SK-N-SH (cell line): ENCODE data around the gene GPR173. TPM values are rescaled to one million over a fixed set of nuclear protein-coding genes. Genes with fewer than 3 reads are reported as not detected.

ENCODE experiments used
- CTCF ChIA-PET: fragments of 300-600, 350-600 bp; formaldehyde crosslinking; extraction: SDS; loops from one replicate; lab custom pipeline; 2021; lab: Yijun Ruan, JAX
- POLR2A ChIA-PET: fragments of 350-600 bp; sonication (Branson Sonifier 250); formaldehyde crosslinking; extraction: SDS; loops from one replicate; lab custom pipeline; 2020; ENCODE audit warnings: antibody characterized with exemption, inconsistent platforms; lab: Yijun Ruan, JAX
- DNase-seq: peaks from one replicate; pipeline ENCODE4 v3.0.0; 2012
- H2AFZ ChIP-seq: fragments of 200-600 bp; sonication (generic); 2 replicates; pipeline ENCODE4 v1.8.1; 2016; ENCODE audit warnings: antibody characterized with exemption, mild to moderate bottlenecking, low read depth
- H3F3A ChIP-seq: fragments of 200-600 bp; sonication (generic); replicated peaks from 2 replicates; pipeline ENCODE3; 2016; ENCODE audit warnings: antibody characterized with exemption, mild to moderate bottlenecking; ENCODE audit not compliant: insufficient read depth
- H3K27ac ChIP-seq, 2 experiments: fragments of 200-500 bp in 1 of 2; fragments of 200-600 bp in 1 of 2; sonication (Bioruptor generic) in 1 of 2; sonication (generic), shearing (Covaris generic) in 1 of 2; 2 replicates each; pipeline versions ENCODE4 v1.5.1 to v1.6.1; 2014 to 2016; ENCODE audit warnings: low read depth in 2 of 2, inconsistent platforms in 1 of 2, low read length in 1 of 2, mild to moderate bottlenecking in 1 of 2, mixed read lengths in 1 of 2
- H3K27me3 ChIP-seq: fragments of 200-600 bp; sonication (generic), shearing (Covaris generic); 2 replicates; pipeline ENCODE4 v1.6.1; 2016; ENCODE audit warnings: mixed run types; ENCODE audit not compliant: insufficient read depth
- H3K36me3 ChIP-seq, 2 experiments: fragments of 200-500 bp in 1 of 2; fragments of 200-600 bp in 1 of 2; sonication (Bioruptor generic) in 1 of 2; sonication (generic) in 1 of 2; replicated peaks in 1 of 2; 2 replicates each; pipeline versions ENCODE3 to v1.5.1; 2014 to 2016; ENCODE audit warnings: low read length in 1 of 2, mild to moderate bottlenecking in 1 of 2; ENCODE audit not compliant: insufficient read depth in 2 of 2, control insufficient read depth in 1 of 2
- H3K4me1 ChIP-seq, 2 experiments: fragments of 200-500 bp in 1 of 2; fragments of 200-600 bp in 1 of 2; sonication (Bioruptor generic) in 1 of 2; sonication (generic), shearing (Covaris generic) in 1 of 2; 2 replicates each; pipeline versions ENCODE4 v1.5.1 to v1.6.1; 2014 to 2016; ENCODE audit warnings: low read depth in 1 of 2, low read length in 1 of 2, mixed run types in 1 of 2; ENCODE audit not compliant: insufficient read depth in 2 of 2, control insufficient read depth in 1 of 2
- H3K4me2 ChIP-seq: fragments of 200-600 bp; sonication (generic), shearing (Covaris generic); 2 replicates; pipeline ENCODE4 v1.6.1; 2017; ENCODE audit warnings: mixed run types
- H3K4me3 ChIP-seq, 2 experiments: fragments of 200-500 bp in 1 of 2; fragments of 200-600 bp in 1 of 2; sonication (Bioruptor generic) in 1 of 2; sonication (generic), shearing (Covaris generic) in 1 of 2; 2 replicates each; pipeline versions ENCODE4 v1.5.1 to v1.8.1; 2014 to 2016; ENCODE audit warnings: low read depth in 2 of 2, inconsistent platforms in 1 of 2, low read length in 1 of 2, mild to moderate bottlenecking in 1 of 2, mixed read lengths in 1 of 2, moderate library complexity in 1 of 2
- H3K79me2 ChIP-seq: fragments of 200-600 bp; sonication (generic); 2 replicates; pipeline ENCODE4 v1.8.1; 2017; ENCODE audit warnings: mild to moderate bottlenecking; ENCODE audit not compliant: insufficient read depth
- H3K9ac ChIP-seq: fragments of 200-600 bp; sonication (generic); 2 replicates; pipeline ENCODE4 v1.6.1; 2017; ENCODE audit warnings: mixed run types
- H3K9me2 ChIP-seq: fragments of 200-600 bp; sonication (generic); 2 replicates; pipeline ENCODE4 v1.6.1; 2017; ENCODE audit warnings: mixed run types
- H3K9me3 ChIP-seq: fragments of 200-600 bp; sonication (generic); 2 replicates; pipeline ENCODE4 v1.6.1; 2017; ENCODE audit warnings: mixed run types, mild to moderate bottlenecking, moderate library complexity
- H4K20me1 ChIP-seq: fragments of 200-600 bp; sonication (generic); 2 replicates; pipeline ENCODE4 v1.6.1; 2017; ENCODE audit warnings: mild to moderate bottlenecking, mixed run types; ENCODE audit not compliant: insufficient read depth
- EP300 ChIP-seq, 2 experiments: IDR thresholded peaks; 2 replicates each; pipeline versions ENCODE4 v1.4.0 to v1.6.1; 2012; ENCODE audit warnings: borderline replicate concordance in 1 of 2, low read depth in 1 of 2, low read length in 1 of 2
- EZH2phosphoT487 ChIP-seq: fragments of 200-600 bp; sonication (generic); IDR thresholded peaks from 2 replicates; pipeline ENCODE4 v1.6.1; 2017; ENCODE audit warnings: low read depth, mixed run types, mild to moderate bottlenecking, antibody characterized with exemption, moderate library complexity, borderline replicate concordance
- FOSL2 ChIP-seq: IDR thresholded peaks from 2 replicates; pipeline ENCODE4 v1.4.0; 2012; ENCODE audit warnings: low read depth, mild to moderate bottlenecking, moderate library complexity, borderline replicate concordance
- FOXJ3 ChIP-seq: sonication (generic); formaldehyde crosslinking; IDR thresholded peaks from 2 replicates; pipeline ENCODE4 v1.5.1; 2020; ENCODE audit warnings: mild to moderate bottlenecking, missing genetic modification reagents
- FOXM1 ChIP-seq: IDR thresholded peaks from 2 replicates; pipeline ENCODE4 v1.4.0; 2012; ENCODE audit warnings: low read depth, mild to moderate bottlenecking
- GABPA ChIP-seq: IDR thresholded peaks from 2 replicates; pipeline ENCODE4 v1.4.0; 2012; ENCODE audit warnings: low read depth, mild to moderate bottlenecking
- GATA2 ChIP-seq: sonication (generic); formaldehyde crosslinking; IDR thresholded peaks from 2 replicates; pipeline ENCODE4 v1.5.0; 2020; ENCODE audit warnings: mild to moderate bottlenecking, missing genetic modification reagents
- MXI1 ChIP-seq: IDR thresholded peaks from 2 replicates; pipeline ENCODE4 v1.6.1; 2012; ENCODE audit warnings: mild to moderate bottlenecking, low read depth, low read length, improper control_type of control experiment
- NFIC ChIP-seq: IDR thresholded peaks from 2 replicates; pipeline ENCODE4 v1.4.0; 2012; ENCODE audit warnings: borderline replicate concordance
- RAD21 ChIP-seq: IDR thresholded peaks from 2 replicates; pipeline ENCODE4 v1.6.1; 2012; ENCODE audit warnings: mild to moderate bottlenecking, low read length
- RCOR1 ChIP-seq: fragments of 150-350 bp; IDR thresholded peaks from 2 replicates; pipeline ENCODE4 v1.6.1; 2017; ENCODE audit warnings: antibody characterized with exemption, low read length
- RXRA ChIP-seq: IDR thresholded peaks from 2 replicates; pipeline ENCODE4 v1.4.0; 2012; ENCODE audit warnings: low read depth, mild to moderate bottlenecking, borderline replicate concordance
- SIN3A ChIP-seq: IDR thresholded peaks from 2 replicates; pipeline ENCODE4 v1.6.1; 2012; ENCODE audit warnings: low read depth, mild to moderate bottlenecking, low read length, moderate library complexity, borderline replicate concordance
- TCF12 ChIP-seq: IDR thresholded peaks from 2 replicates; pipeline ENCODE4 v1.4.0; 2012
- WGBS: methylation state at CpG from one replicate; pipeline ENCODE4 v1.1.6; 2017; ENCODE audit warnings: low lambda C conversion rate; 5-methylcytosine and 5-hydroxymethylcytosine counted together
- polyA plus RNA-seq, 3 experiments: library from polyadenylated mRNA; depleted of rRNA; stranded (reverse); fragments of >200 nt; gene quantifications; 2 replicates each; pipeline ENCODE4 v1.2.3, GENCODE V29; 2012
- TF ChIP-seq, protein P1 (sequence below): fragments of 150-350 bp; IDR thresholded peaks from 2 replicates; pipeline ENCODE4 v1.6.1; 2016; ENCODE audit warnings: mild to moderate bottlenecking, low read depth, low read length
- TF ChIP-seq, protein P2 (sequence below): IDR thresholded peaks from 2 replicates; pipeline ENCODE4 v1.4.0; 2012; ENCODE audit warnings: low read depth, borderline replicate concordance
- TF ChIP-seq, protein P3 (sequence below): IDR thresholded peaks from 2 replicates; pipeline ENCODE4; 2012

Gene GPR173
- polyA plus RNA-seq, 1 of the 3 experiments (the other 2 are of a cell fraction): 5.8 TPM

DNA sequence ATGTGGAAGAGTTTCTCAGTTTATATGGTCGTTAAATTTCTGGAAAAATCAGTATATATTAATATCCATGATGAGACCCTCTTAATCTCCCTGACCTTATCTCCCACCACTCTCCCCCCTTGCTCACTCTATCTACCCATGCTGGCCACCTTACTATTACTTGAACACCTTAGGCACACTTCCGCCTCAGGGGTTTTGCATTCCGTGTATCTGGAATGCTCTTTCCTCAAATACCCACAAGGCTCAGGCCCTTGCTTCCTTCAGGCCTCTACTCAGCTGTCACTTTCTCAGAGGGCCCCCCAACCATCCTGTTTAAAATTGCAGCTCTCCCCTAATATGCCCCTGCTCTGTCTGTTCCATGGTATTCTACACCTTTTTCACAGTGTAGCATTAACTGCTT, 47.2 kb downstream of the GPR173 start:
- Histone ChIP-seq H4K20me1 (no peaks in the 10 kb centered on the region), H3K27ac (no peak overlapping the region), H3K79me2 (no peaks in the 10 kb centered on the region), H3K36me3 (no peaks in the 10 kb centered on the region), H3F3A (no peaks in the 10 kb centered on the region), H3K4me3 (no peak overlapping the region), H3K9me2 (no peaks in the 10 kb centered on the region), H3K9ac (no peak overlapping the region), H3K4me1 (peaks cover 0 to 3% of the 10 kb centered on the region in 2 experiments; a peak in 1 of 4 replicates), H3K4me2 (no peak overlapping the region), H2AFZ (no peak overlapping the region), H3K9me3 (no peaks in the 10 kb centered on the region), H3K27me3 (no peaks in the 10 kb centered on the region; the same call in 1 of the 2 replicates)
- POLR2A ChIA-PET: no interaction called here
- CTCF ChIA-PET: interaction anchor here (0.5 to 1.3 kb wide), 4 partner anchors 24 to 77 kb away, joined by 3 to 4 read pairs (median 4); no protein-coding TSS in a partner anchor
- TF ChIP-seq FOXJ3 (CRISPR knock-in tag) (no peak), GATA2 (CRISPR knock-in tag) (no peak), RXRA (no peak), EP300 (IDR thresholded peaks at IDR 0.05; ENCODE audit: borderline replicate concordance in 1 of 2, low read depth in 1 of 2, low read length in 1 of 2) (no peak), NFIC (no peak), FOXM1 (no peak), TCF12 (no peak), EZH2phosphoT487 (no peak), SIN3A (no peak), RCOR1 (no peak), MXI1 (no peak), FOSL2 (no peak), RAD21 (no peak), GABPA (no peak)
- TF ChIP-seq, protein P1, sequence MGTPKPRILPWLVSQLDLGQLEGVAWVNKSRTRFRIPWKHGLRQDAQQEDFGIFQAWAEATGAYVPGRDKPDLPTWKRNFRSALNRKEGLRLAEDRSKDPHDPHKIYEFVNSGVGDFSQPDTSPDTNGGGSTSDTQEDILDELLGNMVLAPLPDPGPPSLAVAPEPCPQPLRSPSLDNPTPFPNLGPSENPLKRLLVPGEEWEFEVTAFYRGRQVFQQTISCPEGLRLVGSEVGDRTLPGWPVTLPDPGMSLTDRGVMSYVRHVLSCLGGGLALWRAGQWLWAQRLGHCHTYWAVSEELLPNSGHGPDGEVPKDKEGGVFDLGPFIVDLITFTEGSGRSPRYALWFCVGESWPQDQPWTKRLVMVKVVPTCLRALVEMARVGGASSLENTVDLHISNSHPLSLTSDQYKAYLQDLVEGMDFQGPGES: no peak
- TF ChIP-seq, protein P2, sequence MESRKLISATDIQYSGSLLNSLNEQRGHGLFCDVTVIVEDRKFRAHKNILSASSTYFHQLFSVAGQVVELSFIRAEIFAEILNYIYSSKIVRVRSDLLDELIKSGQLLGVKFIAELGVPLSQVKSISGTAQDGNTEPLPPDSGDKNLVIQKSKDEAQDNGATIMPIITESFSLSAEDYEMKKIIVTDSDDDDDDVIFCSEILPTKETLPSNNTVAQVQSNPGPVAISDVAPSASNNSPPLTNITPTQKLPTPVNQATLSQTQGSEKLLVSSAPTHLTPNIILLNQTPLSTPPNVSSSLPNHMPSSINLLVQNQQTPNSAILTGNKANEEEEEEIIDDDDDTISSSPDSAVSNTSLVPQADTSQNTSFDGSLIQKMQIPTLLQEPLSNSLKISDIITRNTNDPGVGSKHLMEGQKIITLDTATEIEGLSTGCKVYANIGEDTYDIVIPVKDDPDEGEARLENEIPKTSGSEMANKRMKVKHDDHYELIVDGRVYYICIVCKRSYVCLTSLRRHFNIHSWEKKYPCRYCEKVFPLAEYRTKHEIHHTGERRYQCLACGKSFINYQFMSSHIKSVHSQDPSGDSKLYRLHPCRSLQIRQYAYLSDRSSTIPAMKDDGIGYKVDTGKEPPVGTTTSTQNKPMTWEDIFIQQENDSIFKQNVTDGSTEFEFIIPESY: no peak
- TF ChIP-seq, protein P3, sequence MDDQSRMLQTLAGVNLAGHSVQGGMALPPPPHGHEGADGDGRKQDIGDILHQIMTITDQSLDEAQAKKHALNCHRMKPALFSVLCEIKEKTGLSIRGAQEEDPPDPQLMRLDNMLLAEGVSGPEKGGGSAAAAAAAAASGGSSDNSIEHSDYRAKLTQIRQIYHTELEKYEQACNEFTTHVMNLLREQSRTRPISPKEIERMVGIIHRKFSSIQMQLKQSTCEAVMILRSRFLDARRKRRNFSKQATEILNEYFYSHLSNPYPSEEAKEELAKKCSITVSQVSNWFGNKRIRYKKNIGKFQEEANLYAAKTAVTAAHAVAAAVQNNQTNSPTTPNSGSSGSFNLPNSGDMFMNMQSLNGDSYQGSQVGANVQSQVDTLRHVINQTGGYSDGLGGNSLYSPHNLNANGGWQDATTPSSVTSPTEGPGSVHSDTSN: no peak
- WGBS: 65% methylated on average over 3 of the region's 3 CpGs
- DNase-seq: no peak
